K562 (cell line): ENCODE results near the gene CBLC. TPM values are rescaled to one million over a fixed set of nuclear protein-coding genes. Genes with fewer than 3 reads are reported as not detected.

Source experiments
- ARNT ChIP-seq, 2 experiments: fragments of 450-650 bp; IDR thresholded peaks; 2 replicates each; pipeline ENCODE4 v1.6.1; 2016; ENCODE audit warnings: mild to moderate bottlenecking in 1 of 2
- CEBPB ChIP-seq: fragments of 450-650 bp; IDR thresholded peaks from 2 replicates; pipeline ENCODE4 v1.6.1; 2016; ENCODE audit warnings: missing genetic modification characterization, missing compliant biosample characterization
- DMBX1 ChIP-seq: fragments of 250-450 bp; sonication (Bioruptor Pico); IDR thresholded peaks from 2 replicates; pipeline ENCODE4 v1.8.0; 2022; ENCODE audit warnings: inconsistent platforms, mild to moderate bottlenecking, moderate library complexity, borderline replicate concordance
- ETV1 ChIP-seq: fragments of 450-650 bp; conservative IDR thresholded peaks from 2 replicates; pipeline ENCODE4 v1.6.1; 2016; ENCODE audit warnings: missing genetic modification characterization, control low read depth, low read depth, missing compliant biosample characterization
- FOSL1 ChIP-seq: fragments of 200-800 bp; sonication (Bioruptor generic); conservative IDR thresholded peaks from 2 replicates; pipeline ENCODE4 v1.6.1; 2016; ENCODE audit warnings: missing genetic modification characterization, missing compliant biosample characterization
- GABPA ChIP-seq: fragments of 200-800 bp; sonication (Bioruptor generic); conservative IDR thresholded peaks from 2 replicates; pipeline ENCODE4 v1.6.1; 2016; ENCODE audit warnings: low read depth, missing genetic modification characterization, missing compliant biosample characterization
- HDAC2 ChIP-seq: fragments of 450-650 bp; IDR thresholded peaks from 2 replicates; pipeline ENCODE4 v1.6.1; 2016; ENCODE audit warnings: mild to moderate bottlenecking
- KDM5B ChIP-seq: fragments of 200-600 bp; sonication (generic); IDR thresholded peaks from 2 replicates; pipeline ENCODE4 v1.6.1; 2012; ENCODE audit warnings: low read depth, mild to moderate bottlenecking, moderate library complexity, low read length, control low read depth, inconsistent platforms; ENCODE audit not compliant: insufficient replicate concordance
- KLF10 ChIP-seq: fragments of 250-450 bp; sonication (Bioruptor Pico); IDR thresholded peaks from 2 replicates; pipeline ENCODE4 v1.6.1; 2021; ENCODE audit warnings: matching md5 sums
- MYC ChIP-seq, 2 experiments: fragments of 250-450 bp in 1 of 2; sonication (Bioruptor Pico) in 1 of 2; IDR thresholded peaks; 2 replicates each; pipeline versions ENCODE4 v1.5.1 to v1.6.1; 2012 to 2021; ENCODE audit warnings: low read depth in 2 of 2, borderline replicate concordance in 1 of 2, improper control_type of control experiment in 1 of 2, low read length in 1 of 2, mild to moderate bottlenecking in 1 of 2, moderate library complexity in 1 of 2
- POU5F1 ChIP-seq: fragments of 150-350 bp; IDR thresholded peaks from 2 replicates; pipeline ENCODE4 v1.6.1; 2014; ENCODE audit warnings: borderline replicate concordance, low read length, low read depth, mild to moderate bottlenecking; ENCODE audit not compliant: partially characterized antibody
- RFX5 ChIP-seq: IDR thresholded peaks from 2 replicates; pipeline ENCODE4 v1.6.1; 2011; ENCODE audit warnings: low read depth, mild to moderate bottlenecking, improper control_type of control experiment, low read length
- RFX7 ChIP-seq: fragments of 250-450 bp; sonication (Bioruptor Pico); IDR thresholded peaks from 2 replicates; pipeline ENCODE4 v1.5.1; 2021; ENCODE audit warnings: mild to moderate bottlenecking
- RNF2 ChIP-seq: sonication (generic); IDR thresholded peaks from 2 replicates; pipeline ENCODE4 v1.6.1; 2016
- STAT5B ChIP-seq: fragments of 250-450 bp; sonication (Bioruptor Pico); IDR thresholded peaks from 2 replicates; pipeline ENCODE4 v1.8.0; 2021; ENCODE audit warnings: mild to moderate bottlenecking, inconsistent platforms
- TCFL5 ChIP-seq: fragments of 250-450 bp; sonication (Bioruptor Pico); conservative IDR thresholded peaks from 2 replicates; pipeline ENCODE4 v1.6.1; 2021; ENCODE audit warnings: mild to moderate bottlenecking, moderate library complexity, matching md5 sums
- ZFP1 ChIP-seq: fragments of 450-650 bp; formaldehyde crosslinking; IDR thresholded peaks from 2 replicates; pipeline ENCODE4 v1.4.0; 2020; ENCODE audit warnings: mild to moderate bottlenecking, mixed read lengths
- ZFX ChIP-seq: sonication (generic); formaldehyde crosslinking; IDR thresholded peaks from 2 replicates; pipeline ENCODE4 v1.8.0; 2022; ENCODE audit warnings: mild to moderate bottlenecking, missing genetic modification reagents, moderate library complexity
- ZNF232 ChIP-seq: sonication (generic); formaldehyde crosslinking; IDR thresholded peaks from 2 replicates; pipeline ENCODE4 v1.8.0; 2022; ENCODE audit warnings: mild to moderate bottlenecking, missing genetic modification reagents
- ZNF263 ChIP-seq: sonication (generic); formaldehyde crosslinking; IDR thresholded peaks from 2 replicates; pipeline ENCODE4 v1.8.0; 2022; ENCODE audit warnings: mild to moderate bottlenecking, missing genetic modification reagents, borderline replicate concordance
- ZNF274 ChIP-seq: IDR thresholded peaks from 2 replicates; pipeline ENCODE4 v1.6.1; 2011; ENCODE audit warnings: low read depth, mild to moderate bottlenecking, low read length, moderate library complexity, borderline replicate concordance
- ZNF561 ChIP-seq: fragments of 450-650 bp; formaldehyde crosslinking; conservative IDR thresholded peaks from 2 replicates; pipeline ENCODE4 v1.4.0; 2020; ENCODE audit warnings: mild to moderate bottlenecking, moderate library complexity
- ZNF584 ChIP-seq: fragments of 200-800 bp; sonication (Bioruptor generic); IDR thresholded peaks from 2 replicates; pipeline ENCODE4 v1.6.1; 2016; ENCODE audit warnings: low read depth, mild to moderate bottlenecking, missing genetic modification characterization, missing compliant biosample characterization
- ZNF77 ChIP-seq: fragments of 250-450 bp; sonication (Bioruptor Pico); IDR thresholded peaks from 2 replicates; pipeline ENCODE4 v1.5.0; 2020
- polyA plus RNA-seq, 8 experiments: library from polyadenylated mRNA; depleted of rRNA in 4 of 8; stranded (reverse) in 5 of 8; unstranded in 3 of 8; fragments of >200 nt; fragmentation: Nextera tagmentation in 2 of 8; fragmentation: Illumina TruSeq in 1 of 8; extraction: Ambion mirVana in 2 of 8; extraction: Trizol in 1 of 8; gene quantifications; 2 replicates each; pipeline versions ENCODE4 v1.2.1 to v1.2.3, GENCODE V29; 2011 to 2014; ENCODE audit warnings: inconsistent platforms in 1 of 8, missing spikeins in 1 of 8
- total RNA-seq, 7 experiments: library from RNA; depleted of rRNA in 6 of 7; stranded (reverse); fragments of >200 nt in 6 of 7; fragmentation: Illumina TruSeq in 2 of 7; extraction: Trizol in 2 of 7; gene quantifications; 2 replicates each; pipeline versions ENCODE4 v1.2.1 to v1.2.3, GENCODE V29; 2011 to 2021; ENCODE audit warnings: low replicate concordance in 1 of 7
- TF ChIP-seq, protein P1 (sequence below): sonication (generic); formaldehyde crosslinking; IDR thresholded peaks from 2 replicates; pipeline ENCODE4 v1.8.0; 2022; ENCODE audit warnings: missing genetic modification reagents, mild to moderate bottlenecking, moderate library complexity, borderline replicate concordance
- TF ChIP-seq, protein P2 (sequence below): fragments of 250-450 bp; sonication (Bioruptor Pico); IDR thresholded peaks from 2 replicates; pipeline ENCODE4 v1.8.0; 2021; ENCODE audit warnings: borderline replicate concordance, mild to moderate bottlenecking, moderate library complexity; ENCODE audit not compliant: poor library complexity, severe bottlenecking

CBLC gene
- total and polyA plus RNA-seq, 9 of the 15 experiments (the other 6 are each of a cell fraction or from before 2014, with no cell fraction given) = 0.09 TPM; not detected in 8

DNA sequence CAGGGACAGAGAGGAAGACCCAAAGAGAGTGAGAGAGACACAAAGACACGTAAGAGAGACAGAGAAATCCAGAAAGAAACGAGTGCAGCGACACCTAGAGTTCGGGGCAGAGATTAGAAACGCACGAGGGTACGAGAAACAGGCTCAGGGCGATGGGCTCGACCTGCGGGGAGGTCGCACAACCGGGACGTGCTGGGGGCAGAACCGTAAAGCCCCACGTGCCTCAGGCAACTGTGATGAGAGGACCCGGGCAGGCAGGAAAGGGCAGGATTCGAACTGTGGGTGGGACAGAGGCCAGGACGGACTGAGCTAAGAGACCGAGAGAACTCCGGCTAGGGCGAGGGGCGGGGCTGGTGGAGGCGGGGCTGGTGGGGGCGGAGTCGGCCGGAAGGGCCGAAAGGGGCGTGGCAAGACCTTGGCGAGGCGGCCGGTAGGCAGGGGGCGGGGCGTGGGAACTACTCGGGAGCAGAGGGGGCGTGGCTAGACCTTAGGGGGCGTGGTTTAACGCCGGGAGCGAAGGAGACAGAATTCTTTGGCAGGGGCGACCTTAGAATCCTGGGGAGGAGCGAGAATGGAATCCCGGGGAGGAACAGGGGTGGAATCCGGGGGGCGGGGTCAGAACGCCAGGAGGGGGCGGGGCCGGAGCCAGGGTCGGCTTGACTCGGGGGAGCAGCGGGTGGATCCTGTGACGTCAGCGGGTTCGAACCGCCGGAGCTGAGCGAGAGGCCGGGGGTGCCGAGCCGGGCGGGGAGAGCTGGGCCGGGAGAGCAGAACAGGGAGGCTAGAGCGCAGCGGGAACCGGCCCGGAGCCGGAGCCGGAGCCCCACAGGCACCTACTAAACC is 68.1 kb downstream of the CBLC start, which contains the start of gene NECTIN2 (continued):
- TF ChIP-seq POU5F1 (no peak), KDM5B (peak; percentile 35), ETV1 (tag) (peak; percentile 55), ZFX (no peak; the same call in 1 of the 2 replicates), ZNF232 (CRISPR knock-in tag) (no peak), RFX7 (CRISPR knock-in tag) (no peak), FOSL1 (tag) (no peak), ZNF584 (CRISPR knock-in tag) (no peak), ZFP1 (CRISPR knock-in tag) (0 out of 2 replicates have a peak, but pooled peaks have one; percentile 40), ARNT (IDR thresholded peaks at IDR 0.05) (peak in 1 of 2 experiments; percentile 88; a peak in 2 of 4 replicates), GABPA (no peak), CEBPB (no peak), STAT5B (CRISPR knock-in tag) (no peak), ZNF263 (peak; percentile 55; the same call in 1 of the 2 replicates), MYC (IDR thresholded peaks at IDR 0.05; ENCODE audit: low read depth, low read length) (peak; percentile 78; the same call in 1 of the 2 replicates), MYC (CRISPR knock-in tag; IDR thresholded peaks at IDR 0.05; ENCODE audit: borderline replicate concordance, low read depth) (no peak), HDAC2 (peak; percentile 50), ZNF77 (CRISPR knock-in tag) (no peak), KLF10 (CRISPR knock-in tag) (no peak), RNF2 (no peak), TCFL5 (no peak), RFX5 (no peak), DMBX1 (CRISPR knock-in tag) (no peak), ZNF274 (no peak), ZNF561 (CRISPR knock-in tag) (no peak)
- TF ChIP-seq, protein P1, sequence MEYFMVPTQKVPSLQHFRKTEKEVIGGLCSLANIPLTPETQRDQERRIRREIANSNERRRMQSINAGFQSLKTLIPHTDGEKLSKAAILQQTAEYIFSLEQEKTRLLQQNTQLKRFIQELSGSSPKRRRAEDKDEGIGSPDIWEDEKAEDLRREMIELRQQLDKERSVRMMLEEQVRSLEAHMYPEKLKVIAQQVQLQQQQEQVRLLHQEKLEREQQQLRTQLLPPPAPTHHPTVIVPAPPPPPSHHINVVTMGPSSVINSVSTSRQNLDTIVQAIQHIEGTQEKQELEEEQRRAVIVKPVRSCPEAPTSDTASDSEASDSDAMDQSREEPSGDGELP = peak; percentile 45; the same call in 1 of the 2 replicates
- TF ChIP-seq, protein P2, sequence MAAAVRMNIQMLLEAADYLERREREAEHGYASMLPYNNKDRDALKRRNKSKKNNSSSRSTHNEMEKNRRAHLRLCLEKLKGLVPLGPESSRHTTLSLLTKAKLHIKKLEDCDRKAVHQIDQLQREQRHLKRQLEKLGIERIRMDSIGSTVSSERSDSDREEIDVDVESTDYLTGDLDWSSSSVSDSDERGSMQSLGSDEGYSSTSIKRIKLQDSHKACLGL (CRISPR knock-in tag) = no peak
